Liver (tissue), 9 donors: ENCODE data around the gene LASP1. TPM values are rescaled to one million over a fixed set of nuclear protein-coding genes. Genes with fewer than 3 reads are reported as not detected.

ENCODE experiments used
- DNase-seq: peaks from one replicate; pipeline ENCODE4 v3.0.0-alpha.2; 2017; ENCODE audit warnings: low spot score
- H3K27ac ChIP-seq, 2 donors: one replicate each; pipeline ENCODE4 v1.7.0; 2013; ENCODE audit warnings: inconsistent platforms in 2 of 2, low read length in 2 of 2, control low read depth in 1 of 2, low read depth in 1 of 2, mild to moderate bottlenecking in 1 of 2
- H3K27me3 ChIP-seq, 4 donors: one replicate each; pipeline versions ENCODE4 v1.6.1 to v1.7.0; 2013; ENCODE audit warnings: low read length in 3 of 4, inconsistent platforms in 1 of 4, mild to moderate bottlenecking in 1 of 4, moderate library complexity in 1 of 4; ENCODE audit not compliant: control insufficient read depth in 4 of 4, insufficient read depth in 4 of 4
- H3K36me3 ChIP-seq, 4 donors: one replicate each; pipeline versions ENCODE4 v1.6.1 to v1.7.0; 2013; ENCODE audit warnings: low read length in 3 of 4, mild to moderate bottlenecking in 3 of 4, low read depth in 1 of 4, moderate library complexity in 1 of 4; ENCODE audit not compliant: control insufficient read depth in 4 of 4, insufficient read depth in 3 of 4
- H3K4me1 ChIP-seq, 4 donors: one replicate each; pipeline versions ENCODE4 v1.6.1 to v1.7.0; 2013; ENCODE audit warnings: low read length in 3 of 4, mild to moderate bottlenecking in 3 of 4, moderate library complexity in 1 of 4; ENCODE audit not compliant: control insufficient read depth in 4 of 4, insufficient read depth in 4 of 4
- H3K4me3 ChIP-seq, 3 donors: one replicate each; pipeline versions ENCODE4 v1.6.1 to v1.7.0; 2013; ENCODE audit warnings: low read length in 3 of 3, control low read depth in 1 of 3, low read depth in 1 of 3, mild to moderate bottlenecking in 1 of 3
- H3K9ac ChIP-seq, 2 donors: one replicate each; pipeline ENCODE4 v1.7.0; 2013; ENCODE audit warnings: low read length in 2 of 2, mild to moderate bottlenecking in 2 of 2, moderate library complexity in 2 of 2, control low read depth in 1 of 2, low read depth in 1 of 2
- H3K9me3 ChIP-seq, 4 donors: one replicate each; pipeline versions ENCODE4 v1.6.1 to v1.7.0; 2013; ENCODE audit warnings: low read length in 3 of 4; ENCODE audit not compliant: control insufficient read depth in 4 of 4
- ATF3 ChIP-seq: IDR thresholded peaks from 2 replicates; pipeline ENCODE4 v1.6.1; 2016; ENCODE audit warnings: antibody characterized with exemption
- CTCF ChIP-seq: fragments of 150-350 bp; IDR thresholded peaks from 2 replicates; pipeline ENCODE4 v1.5.1; 2017; ENCODE audit warnings: improper control_type of control experiment, low read depth, low read length; ENCODE audit not compliant: missing input control
- EGR1 ChIP-seq, 2 donors: IDR thresholded peaks; 2 replicates each; pipeline ENCODE4 v1.6.1; 2016 to 2018; ENCODE audit warnings: antibody characterized with exemption in 2 of 2, low read depth in 2 of 2
- FOXA1 ChIP-seq: IDR thresholded peaks from 2 replicates; pipeline ENCODE4 v1.6.1; 2016; ENCODE audit warnings: antibody characterized with exemption
- GABPA ChIP-seq, 2 donors: IDR thresholded peaks in 1 of 2; conservative IDR thresholded peaks in 1 of 2; 2 replicates each; pipeline ENCODE4 v1.6.1; 2016; ENCODE audit warnings: antibody characterized with exemption in 2 of 2, mild to moderate bottlenecking in 1 of 2, moderate library complexity in 1 of 2
- HNF4A ChIP-seq, 2 donors: conservative IDR thresholded peaks; 2 replicates each; pipeline ENCODE4 v1.6.1; 2016; ENCODE audit warnings: antibody characterized with exemption in 2 of 2, mild to moderate bottlenecking in 2 of 2
- HNF4G ChIP-seq: IDR thresholded peaks from 2 replicates; pipeline ENCODE4 v1.6.1; 2016; ENCODE audit warnings: antibody characterized with exemption
- JUND ChIP-seq, 2 donors: IDR thresholded peaks; 2 replicates each; pipeline ENCODE4 v1.6.1; 2016; ENCODE audit warnings: antibody characterized with exemption in 2 of 2
- MAX ChIP-seq: IDR thresholded peaks from 2 replicates; pipeline ENCODE4 v1.6.1; 2016; ENCODE audit warnings: antibody characterized with exemption
- NR2F2 ChIP-seq: IDR thresholded peaks from 2 replicates; pipeline ENCODE4 v1.6.1; 2016; ENCODE audit warnings: antibody characterized with exemption
- RAD21 ChIP-seq, 2 donors: IDR thresholded peaks; 2 replicates each; pipeline ENCODE4 v1.6.1; 2016; ENCODE audit warnings: antibody characterized with exemption in 2 of 2, mild to moderate bottlenecking in 2 of 2
- REST ChIP-seq: IDR thresholded peaks from 2 replicates; pipeline ENCODE4 v1.6.1; 2016; ENCODE audit warnings: antibody characterized with exemption, mild to moderate bottlenecking
- RXRA ChIP-seq, 2 donors: IDR thresholded peaks; 2 replicates each; pipeline ENCODE4 v1.6.1; 2017 to 2018; ENCODE audit warnings: antibody characterized with exemption in 2 of 2, mild to moderate bottlenecking in 1 of 2
- SP1 ChIP-seq: IDR thresholded peaks from 2 replicates; pipeline ENCODE4 v1.6.1; 2018; ENCODE audit warnings: antibody characterized with exemption, mild to moderate bottlenecking
- YY1 ChIP-seq: IDR thresholded peaks from 2 replicates; pipeline ENCODE4 v1.6.1; 2016; ENCODE audit warnings: antibody characterized with exemption, mild to moderate bottlenecking
- ZBTB33 ChIP-seq: IDR thresholded peaks from 2 replicates; pipeline ENCODE4 v1.6.1; 2016; ENCODE audit warnings: antibody characterized with exemption
- WGBS: extraction: QIAGEN DNeasy Blood & Tissue Kit; methylation state at CpG from one replicate; pipeline ENCODE4 v1.1.7; 2013; 5-methylcytosine and 5-hydroxymethylcytosine counted together
- polyA plus RNA-seq, 2 donors: library from polyadenylated mRNA; stranded (reverse) in 1 of 2; unstranded in 1 of 2; fragments of 200-250 nt in 1 of 2; fragments of >200 nt in 1 of 2; fragmentation: Nextera tagmentation in 1 of 2; extraction: Ambion mirVana in 1 of 2; gene quantifications; one replicate each; pipeline versions ENCODE4 v1.2.1 to v1.2.3, GENCODE V29; 2013 to 2015
- total RNA-seq, 2 donors: library from RNA; depleted of rRNA; stranded (reverse); fragments of >200 nt; gene quantifications; one replicate each; pipeline ENCODE4 v1.2.3, GENCODE V29; 2014
- donor health status: healthy.
- donor health status: healthy.
- donor health status: healthy.
- donor health status: healthy.
- donor health status: healthy.

LASP1 gene
- total and polyA plus RNA-seq, 4 donors = 18.2 to 77.7 (median 68.4) TPM

- peaks cover 4 to 25% (median 13%) of the 10 kb centered on the region in 4 donors for H3K36me3 ChIP-seq
Observed at GRCh38 chr17:38921756-38922411, 52.0 kb downstream of the LASP1 start.

GRCh38 chr17:38922538-38923297, 52.9 kb downstream of the LASP1 start:
- Histone ChIP-seq H3K27me3 (no peaks in the 10 kb centered on the region), H3K9me3 (no peaks in the 10 kb centered on the region), H3K9ac (no peak overlapping the region), H3K4me3 (no peak overlapping the region), H3K36me3 (peaks cover 4 to 17% (median 11%) of the 10 kb centered on the region in 4 donors), H3K27ac (no peak overlapping the region), H3K4me1 (peaks cover 0 to 7% (median 1%) of the 10 kb centered on the region in 4 donors)
- no peak for DNase-seq
- WGBS = 52% methylated on average over 6 of the region's 6 CpGs
- TF ChIP-seq JUND (IDR thresholded peaks at IDR 0.05) (no peak), HNF4A (conservative IDR thresholded peaks at IDR 0.05) (no peak), ZBTB33 (no peak), SP1 (no peak), RXRA (IDR thresholded peaks at IDR 0.05) (no peak), MAX (no peak), ATF3 (no peak), GABPA (IDR thresholded peaks at IDR 0.05 in 1 of 2, conservative IDR thresholded peaks at IDR 0.05 in 1 of 2) (no peak), HNF4G (no peak), NR2F2 (peak; percentile 21), EGR1 (IDR thresholded peaks at IDR 0.05; ENCODE audit: low read depth in 2 of 2) (no peak), CTCF (no peak), YY1 (no peak), FOXA1 (no peak), RAD21 (IDR thresholded peaks at IDR 0.05) (peak in 1 of 2 donors; percentile 12), REST (no peak)

More at GRCh38 chr17:38921756-38922411, 52.0 kb downstream of the LASP1 start:
- no peak overlapping the region for H3K4me3 ChIP-seq
- H3K9ac ChIP-seq = no peak overlapping the region
- DNase-seq = no peak
- 79% methylated on average over 13 of the region's 13 CpGs for WGBS
- TF ChIP-seq EGR1 (IDR thresholded peaks at IDR 0.05; ENCODE audit: low read depth in 2 of 2) = no peak
- H3K4me1 ChIP-seq = peaks cover 0 to 9% (median 1%) of the 10 kb centered on the region in 4 donors
- no peaks in the 10 kb centered on the region for H3K9me3 ChIP-seq
- no peak overlapping the region for H3K27ac ChIP-seq
- no peaks in the 10 kb centered on the region for H3K27me3 ChIP-seq
